ENCODE measurements around the gene C16orf92.
"Not testable (repeated sequence)": the region's sequence is repeated elsewhere in the genome, so short reads cannot be mapped to it uniquely, and the experiment has no call there.

C16orf92 gene

GRCh38 chr16:30027588-30028437, 4.8 kb downstream of the C16orf92 start:
- DNase-seq, result no peak

- DNase-seq, result no peak
Observed at GRCh38 chr16:30028438-30029076, 5.6 kb downstream of the C16orf92 start.

GRCh38 chr16:30030011-30030685, 7.2 kb downstream of the C16orf92 start:
- DNase-seq, result no peak

- DNase-seq, result no peak
Observed at GRCh38 chr16:30030841-30031413, 7.9 kb downstream of the C16orf92 start, which contains the start of gene TLCD3B. TSS of gene TLCD3B (minus strand) at chr16:30031271. CDS start at chr16:30030527, 744 bp downstream.

- no peak for DNase-seq
Observed at GRCh38 chr16:30031477-30031918, 8.5 kb downstream of the C16orf92 start.

- peak; percentile 64 for DNase-seq
Observed at GRCh38 chr16:30032083-30032819, 9.3 kb downstream of the C16orf92 start.

- no peak for DNase-seq
Observed at GRCh38 chr16:30033270-30033669, 10.3 kb downstream of the C16orf92 start.

GRCh38 chr16:30040221-30040620, 17.2 kb downstream of the C16orf92 start:
- no peak for DNase-seq

GRCh38 chr16:30040690-30041089, 17.7 kb downstream of the C16orf92 start:
- DNase-seq, result not testable (repeated sequence)

- peak; percentile 57 for DNase-seq
Observed at GRCh38 chr16:30041841-30042240, 18.8 kb downstream of the C16orf92 start.

- DNase-seq, result no peak
Observed at GRCh38 chr16:30046178-30046577, 23.2 kb downstream of the C16orf92 start.

- no peak for DNase-seq
Observed at GRCh38 chr16:30046588-30046987, 23.6 kb downstream of the C16orf92 start.

GRCh38 chr16:30049871-30050270, 26.9 kb downstream of the C16orf92 start:
- no peak for DNase-seq

- DNase-seq, result peak; percentile 86
Observed at GRCh38 chr16:30051518-30051917, 28.5 kb downstream of the C16orf92 start.

- peak; percentile 91 for DNase-seq
Observed at GRCh38 chr16:30052671-30053372, 29.8 kb downstream of the C16orf92 start.

- peak; percentile 84 for DNase-seq
Observed at GRCh38 chr16:30053376-30054015, 30.5 kb downstream of the C16orf92 start.

- no peak for DNase-seq
Observed at GRCh38 chr16:30054451-30054850, 31.5 kb downstream of the C16orf92 start.

- no peak for DNase-seq
Observed at GRCh38 chr16:30054959-30055553, 32.1 kb downstream of the C16orf92 start.

GRCh38 chr16:30060346-30060745, 37.3 kb downstream of the C16orf92 start:
- DNase-seq, result no peak

GRCh38 chr16:30060836-30061554, 38.0 kb downstream of the C16orf92 start:
- DNase-seq, result no peak

All from fibroblast of skin of back (primary cell).